NCI-H460 (cell line): ENCODE measurements around the gene OTUB1. TPM values are rescaled to one million over a fixed set of nuclear protein-coding genes. Genes with fewer than 3 reads are reported as not detected.

Experiments used
- DNase-seq: peaks from one replicate; pipeline ENCODE4 v3.0.0-alpha.2; 2016; ENCODE audit warnings: low read depth; ENCODE audit errors: extremely low read depth
- total RNA-seq: library from RNA; depleted of rRNA; stranded (reverse); fragments of >200 nt; shearing (Covaris generic); gene quantifications from 2 replicates; pipeline ENCODE4 v1.2.3, GENCODE V29; 2014

Gene OTUB1
- total RNA-seq, 1 experiment from 2014 or later: 43.6 TPM

DNA sequence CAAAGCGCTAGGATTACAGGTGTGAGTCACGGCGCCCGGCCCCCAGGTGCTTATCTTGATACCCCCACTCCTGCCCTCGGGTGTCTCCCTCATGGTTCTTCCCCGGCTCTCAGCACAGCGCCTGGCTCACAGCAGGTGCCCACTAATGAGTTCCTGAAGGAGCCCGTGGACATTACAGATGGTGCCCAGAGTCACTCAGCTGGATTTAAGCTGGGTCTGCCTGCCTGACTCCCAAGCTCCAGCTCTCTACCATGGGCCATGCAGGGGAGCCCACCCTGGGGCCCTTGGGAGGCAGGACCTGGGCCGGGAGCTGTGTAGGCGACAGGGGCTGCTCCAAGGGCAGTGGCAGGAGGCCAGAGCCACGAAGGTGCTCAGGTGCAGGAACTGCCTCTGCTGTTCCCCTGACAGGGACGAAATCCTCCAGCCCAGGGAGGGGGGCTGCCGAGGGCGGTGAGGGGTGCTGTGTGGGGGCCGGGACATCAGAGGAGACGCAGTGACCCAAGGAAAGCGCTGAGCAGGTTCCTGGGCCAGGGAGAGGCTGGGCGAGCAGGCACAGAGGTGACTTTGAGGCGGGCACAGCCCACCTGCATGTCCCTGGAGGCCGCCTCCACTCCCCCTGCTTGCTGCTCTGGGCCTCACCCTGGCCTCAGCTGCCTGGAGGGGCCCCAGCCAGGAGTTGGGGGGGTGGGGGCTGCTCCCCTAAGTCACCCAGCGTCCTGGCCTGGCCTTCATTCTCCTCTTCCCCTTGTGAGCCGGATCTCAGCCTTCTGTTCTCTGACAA lies 34.9 kb downstream of the OTUB1 start:
- no peak for DNase-seq

- DNase-seq: no peak
These were observed 35.5 kb downstream of the OTUB1 start for GRCh38 chr11:64021757-64022093.

GRCh38 chr11:64022125-64022784 lies 36.0 kb downstream of the OTUB1 start:
- no peak for DNase-seq

DNA sequence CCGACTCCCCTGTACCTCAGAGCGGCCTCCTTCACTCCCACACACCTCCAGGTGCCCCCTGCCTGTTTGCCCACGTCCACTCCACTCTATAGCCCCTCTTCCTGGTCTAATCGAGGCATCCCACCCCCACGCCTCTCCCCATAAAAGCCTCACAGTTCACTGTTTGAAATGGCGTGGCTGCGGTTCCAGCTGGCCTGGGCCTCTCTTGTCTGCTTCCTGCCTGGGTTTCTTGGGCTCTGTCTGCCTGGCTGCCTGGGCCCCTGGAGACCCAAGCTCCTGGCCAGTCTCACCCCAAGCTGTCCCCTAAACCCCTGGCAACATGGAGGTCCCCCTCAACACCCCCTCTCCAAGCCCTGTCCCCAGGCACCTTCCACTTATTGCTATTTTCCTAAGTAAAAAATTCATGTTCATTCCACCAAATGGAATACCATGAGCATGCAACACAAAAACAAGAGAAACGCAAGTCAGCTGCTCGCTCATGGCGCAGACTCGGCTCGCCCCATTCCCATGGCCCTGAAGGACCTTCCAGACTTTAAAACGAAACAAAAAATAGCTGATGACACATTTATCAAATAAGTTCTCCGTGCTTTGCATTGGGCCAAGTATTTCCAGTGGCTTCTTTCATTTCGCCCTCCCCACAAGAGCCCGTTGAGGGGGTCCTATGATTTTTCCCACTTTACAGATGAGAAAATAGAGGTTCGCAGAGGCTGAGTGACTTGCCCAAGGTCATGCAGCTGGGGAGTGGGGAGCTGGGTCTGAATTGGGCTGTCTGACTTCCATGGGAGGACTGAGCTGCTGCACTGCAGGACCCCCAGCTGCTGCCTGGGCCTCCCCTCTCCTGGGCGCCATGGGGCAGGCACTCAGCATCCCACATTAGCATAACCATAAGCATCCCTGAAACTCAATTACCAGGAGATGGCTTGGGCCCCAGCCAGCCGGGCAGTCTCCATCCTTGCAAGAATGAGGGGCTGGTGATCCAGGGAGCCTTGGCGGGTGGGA lies 37.8 kb downstream of the OTUB1 start:
- DNase-seq: no peak

GRCh38 chr11:64025205-64025604 lies 39.0 kb downstream of the OTUB1 start:
- DNase-seq: no peak

DNA sequence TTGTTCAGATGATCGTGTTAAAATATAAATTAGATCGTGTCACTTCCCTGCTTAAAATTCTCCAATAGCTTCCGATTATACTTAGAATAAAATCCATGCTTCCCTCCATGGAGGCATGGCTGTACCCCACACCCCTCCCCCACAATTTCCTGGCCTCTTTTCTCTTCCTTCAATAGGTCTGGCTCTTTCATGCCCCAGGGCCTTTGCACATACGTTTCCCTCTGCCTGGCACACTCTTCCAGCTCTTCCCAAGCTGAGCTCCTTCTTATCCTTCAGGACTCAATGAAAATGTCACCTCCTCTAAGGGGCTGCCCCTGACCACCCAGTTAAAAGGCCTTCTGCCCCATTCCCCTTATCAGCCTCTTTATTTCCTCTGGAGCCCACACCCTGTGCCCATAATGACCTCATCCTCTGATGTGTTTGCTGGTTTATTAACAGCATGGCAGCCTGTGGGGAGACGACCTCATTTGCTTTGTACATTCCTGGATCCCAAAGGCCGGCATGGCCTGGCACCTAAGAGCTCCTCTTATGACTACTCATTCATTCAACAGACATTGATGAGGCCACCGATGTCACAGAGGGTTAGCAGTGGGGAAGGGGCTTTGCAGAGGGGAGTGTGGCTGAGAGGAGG lies 40.5 kb downstream of the OTUB1 start:
- no peak for DNase-seq

GRCh38 chr11:64027651-64028397 lies 41.6 kb downstream of the OTUB1 start:
- DNase-seq: no peak

DNA sequence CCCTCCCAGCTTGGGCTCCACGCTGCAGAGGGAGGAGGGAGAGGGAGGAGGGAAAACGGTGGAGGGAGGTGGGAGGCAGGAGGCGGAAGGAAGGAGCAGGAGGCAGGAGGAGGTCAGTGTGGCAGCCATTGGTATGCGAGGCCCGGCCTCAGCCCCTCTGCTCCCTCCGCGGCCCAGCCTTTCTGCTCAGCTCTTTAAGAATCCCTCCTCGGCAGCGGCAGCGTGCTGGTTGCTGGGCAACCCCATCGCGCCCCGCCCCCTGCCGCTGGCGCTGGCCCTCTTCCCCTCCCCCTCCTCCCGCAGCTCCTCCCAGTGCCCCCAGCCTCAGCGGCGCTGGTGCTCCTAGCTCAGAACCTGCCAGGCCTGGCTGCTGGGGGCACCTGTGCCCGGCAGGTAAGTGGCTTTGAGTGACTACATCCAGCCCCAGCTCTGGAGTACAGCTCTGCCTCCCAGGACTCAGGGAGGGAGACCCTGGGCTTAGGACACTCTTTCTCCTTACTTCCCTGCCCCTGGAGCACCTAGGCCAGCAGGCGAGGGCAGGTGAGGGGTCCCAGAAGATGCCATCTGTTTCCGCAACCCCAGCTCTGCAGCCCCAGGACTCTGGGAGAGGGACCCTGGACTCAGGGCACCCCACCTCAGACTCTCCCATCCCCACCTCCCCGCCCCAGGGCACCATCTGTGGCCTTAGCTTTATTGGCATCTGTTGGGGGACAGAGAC lies 42.3 kb downstream of the OTUB1 start:
- DNase-seq: no peak

DNA sequence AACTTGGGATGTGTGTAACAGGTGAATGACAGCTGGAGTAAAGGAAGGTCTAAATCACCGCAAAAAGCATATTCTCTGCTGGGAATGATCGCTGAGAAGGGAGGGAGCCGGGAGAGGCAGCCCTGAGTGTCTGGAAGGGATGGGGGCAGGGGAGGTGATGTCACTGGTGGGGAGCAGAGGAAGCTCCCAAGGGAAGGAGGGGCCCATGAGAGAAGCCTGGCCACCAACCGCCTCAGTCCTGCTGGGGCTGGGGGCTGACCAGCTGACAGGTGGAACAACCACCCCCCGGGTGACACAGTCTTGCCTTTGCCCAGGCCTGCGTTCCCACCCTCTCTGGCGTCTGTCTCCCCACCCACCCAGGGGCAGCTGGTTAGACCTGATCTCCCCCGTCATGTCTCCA lies 43.5 kb downstream of the OTUB1 start:
- DNase-seq: no peak

GRCh38 chr11:64031001-64031400 lies 44.8 kb downstream of the OTUB1 start:
- no peak for DNase-seq

DNA sequence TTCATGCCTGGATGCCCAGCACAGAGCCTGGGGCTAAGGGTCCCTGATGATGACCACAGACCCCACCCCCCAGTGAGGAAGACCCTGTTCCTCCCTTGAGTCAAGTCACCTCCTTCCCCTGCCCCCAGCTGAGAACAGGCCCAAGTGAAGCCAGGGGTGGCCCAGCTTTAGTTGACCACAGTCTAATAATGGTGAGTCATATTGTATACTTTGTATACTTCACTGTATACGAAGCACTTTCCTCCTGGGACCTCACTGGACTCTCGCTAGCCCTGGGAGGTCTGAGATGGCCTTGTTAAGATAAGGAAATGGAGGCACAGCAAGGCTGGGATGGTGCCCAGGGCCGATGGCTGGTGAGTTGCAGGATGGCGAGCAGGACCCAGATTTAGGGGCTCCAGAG lies 45.8 kb downstream of the OTUB1 start:
- DNase-seq: no peak

DNA sequence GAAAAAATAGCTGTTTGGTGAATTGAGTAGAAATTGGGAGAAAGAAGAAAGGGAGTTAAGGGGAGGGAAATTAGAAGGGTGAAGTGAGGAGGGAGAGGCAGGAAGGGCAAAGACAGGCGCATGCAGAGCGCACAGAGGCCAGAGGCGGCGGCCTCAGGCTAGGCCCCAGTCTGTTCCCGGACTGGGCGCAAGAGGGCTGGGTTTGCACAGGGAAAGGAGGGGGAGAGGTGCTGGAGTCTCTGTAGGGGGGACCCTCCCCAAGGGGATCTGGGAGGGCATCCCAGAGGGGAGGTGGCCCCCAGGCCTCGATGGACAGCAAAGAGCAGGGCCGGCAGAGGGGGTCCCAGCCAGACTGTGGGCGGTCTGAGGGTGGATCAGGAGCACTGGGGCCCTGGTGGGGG lies 48.2 kb downstream of the OTUB1 start:
- DNase-seq: no peak

DNA sequence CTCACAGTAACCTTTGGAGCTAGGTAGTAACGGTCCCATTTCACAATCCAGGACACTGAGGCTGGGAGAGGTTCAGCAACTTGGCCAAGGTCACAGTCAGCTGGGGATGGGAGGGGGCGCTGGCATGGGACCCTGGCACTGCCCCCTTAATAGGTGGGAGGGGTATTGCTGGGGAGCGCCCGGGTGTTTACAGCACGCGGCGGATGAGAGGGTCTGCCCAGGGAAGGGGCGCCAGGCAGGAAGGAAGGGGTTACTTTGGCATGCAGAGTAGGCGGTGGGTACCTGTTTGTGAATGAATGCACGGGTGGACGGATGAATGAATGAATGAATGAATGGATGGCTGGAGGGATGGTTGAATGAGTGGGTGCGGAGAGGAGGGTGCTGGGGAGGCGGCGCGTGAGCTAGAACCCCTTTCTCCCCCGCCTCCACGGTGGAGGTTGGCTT lies 48.9 kb downstream of the OTUB1 start:
- DNase-seq: no peak

- no peak for DNase-seq
These were observed 49.3 kb downstream of the OTUB1 start, which contains the start of gene FLRT1 for GRCh38 chr11:64035576-64035975. Gene FLRT1 (plus strand): TSS chr11:64035931. CDS start chr11:64116268, 80,337 bp downstream.

DNA sequence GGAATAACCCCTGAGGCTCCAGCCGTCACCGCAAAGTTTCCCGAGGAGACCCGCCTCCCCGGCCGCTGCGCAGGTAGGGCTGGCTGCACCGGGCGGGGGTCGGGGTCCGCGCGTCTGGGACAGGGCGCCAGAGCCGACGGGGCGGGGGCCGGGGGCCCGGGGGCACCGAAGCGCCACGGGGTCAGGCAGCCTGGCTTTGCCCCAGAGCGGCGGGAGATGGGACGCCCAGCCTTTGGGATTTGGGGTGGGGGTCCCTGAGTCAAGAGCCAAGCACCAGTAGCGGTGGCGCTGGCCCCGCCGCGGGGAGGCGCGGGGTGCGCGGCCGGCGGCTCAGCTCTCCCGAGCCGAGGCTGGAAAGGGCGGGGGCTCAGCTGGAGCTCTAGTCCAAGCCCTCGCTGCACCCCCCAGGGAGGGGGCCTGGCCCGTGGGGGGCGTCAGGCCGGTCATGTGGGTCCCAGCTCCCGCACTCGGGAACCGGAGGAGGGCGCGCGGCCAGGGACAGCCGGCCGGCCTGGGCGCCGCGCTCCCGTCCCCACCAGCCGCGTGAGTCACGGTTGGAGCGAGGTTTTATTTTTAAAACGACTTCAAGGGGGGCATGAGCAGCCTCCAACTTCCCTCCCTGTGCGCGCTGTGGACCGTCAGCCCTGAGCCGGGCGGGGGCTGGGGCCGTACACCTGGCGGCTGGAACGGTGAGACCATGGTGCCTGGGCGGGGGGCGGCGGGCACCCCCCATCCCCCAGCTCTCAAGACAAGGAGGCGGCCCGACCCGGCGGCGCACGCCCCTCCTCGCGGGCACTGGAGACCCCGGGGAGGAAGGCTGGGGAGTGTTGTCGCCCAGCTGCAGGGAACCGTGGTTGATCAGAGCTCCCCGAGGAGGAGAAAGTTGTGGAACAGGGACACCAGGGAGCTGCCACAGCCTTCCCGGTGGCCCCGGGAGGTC lies 50.1 kb downstream of the OTUB1 start:
- no peak for DNase-seq

DNA sequence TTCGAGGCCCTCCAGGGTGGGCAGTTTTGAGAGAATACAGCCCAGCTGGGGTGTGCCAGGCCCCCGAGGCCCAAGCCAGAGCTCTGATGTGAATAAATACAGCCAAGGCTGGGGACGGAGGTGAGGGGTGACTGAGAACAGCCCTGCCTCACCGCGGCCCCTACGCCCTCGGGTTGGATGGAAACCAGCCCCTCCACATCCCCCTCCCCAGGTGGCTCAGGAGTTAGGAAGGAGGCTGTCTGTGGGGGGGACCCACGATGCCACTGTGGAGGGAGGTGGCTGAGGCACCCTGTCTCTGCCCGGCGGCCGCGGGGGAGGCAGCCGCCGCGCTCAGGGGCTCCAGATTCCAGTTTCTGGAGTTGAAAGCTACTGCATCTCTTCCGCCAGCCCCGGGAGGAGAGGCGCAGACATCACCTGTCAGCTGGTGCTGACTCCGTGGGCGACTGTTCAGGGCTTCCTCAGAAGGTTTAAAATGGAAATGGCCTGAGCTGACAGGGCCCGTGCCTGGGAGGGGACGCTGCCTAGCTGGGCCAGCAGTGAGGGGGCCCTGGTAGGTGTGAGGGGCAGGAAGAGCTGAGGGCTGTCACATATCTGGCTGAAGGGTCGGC lies 50.9 kb downstream of the OTUB1 start:
- DNase-seq: no peak

DNA sequence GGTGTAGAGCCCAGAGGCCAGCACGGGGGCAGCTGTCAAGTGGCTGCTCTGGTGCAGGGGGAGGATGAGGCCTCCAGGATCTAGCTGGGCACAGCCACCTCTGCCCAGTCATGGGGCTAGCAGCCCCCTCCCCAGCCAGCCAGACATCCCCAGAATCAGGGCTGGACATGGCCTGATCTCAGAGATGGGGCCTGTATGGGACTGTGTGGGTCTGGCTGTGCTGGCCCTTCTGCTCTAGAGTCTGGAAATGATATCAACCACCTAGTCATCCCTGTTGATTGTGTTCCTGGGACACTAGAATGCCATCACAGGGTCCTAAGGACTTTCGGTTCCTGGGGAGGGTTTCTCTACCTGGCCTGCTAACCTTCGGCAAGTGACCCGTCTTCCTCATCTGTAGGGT lies 52.3 kb downstream of the OTUB1 start:
- DNase-seq: no peak
